ENCODE data around the gene HOXA6.

DNA sequence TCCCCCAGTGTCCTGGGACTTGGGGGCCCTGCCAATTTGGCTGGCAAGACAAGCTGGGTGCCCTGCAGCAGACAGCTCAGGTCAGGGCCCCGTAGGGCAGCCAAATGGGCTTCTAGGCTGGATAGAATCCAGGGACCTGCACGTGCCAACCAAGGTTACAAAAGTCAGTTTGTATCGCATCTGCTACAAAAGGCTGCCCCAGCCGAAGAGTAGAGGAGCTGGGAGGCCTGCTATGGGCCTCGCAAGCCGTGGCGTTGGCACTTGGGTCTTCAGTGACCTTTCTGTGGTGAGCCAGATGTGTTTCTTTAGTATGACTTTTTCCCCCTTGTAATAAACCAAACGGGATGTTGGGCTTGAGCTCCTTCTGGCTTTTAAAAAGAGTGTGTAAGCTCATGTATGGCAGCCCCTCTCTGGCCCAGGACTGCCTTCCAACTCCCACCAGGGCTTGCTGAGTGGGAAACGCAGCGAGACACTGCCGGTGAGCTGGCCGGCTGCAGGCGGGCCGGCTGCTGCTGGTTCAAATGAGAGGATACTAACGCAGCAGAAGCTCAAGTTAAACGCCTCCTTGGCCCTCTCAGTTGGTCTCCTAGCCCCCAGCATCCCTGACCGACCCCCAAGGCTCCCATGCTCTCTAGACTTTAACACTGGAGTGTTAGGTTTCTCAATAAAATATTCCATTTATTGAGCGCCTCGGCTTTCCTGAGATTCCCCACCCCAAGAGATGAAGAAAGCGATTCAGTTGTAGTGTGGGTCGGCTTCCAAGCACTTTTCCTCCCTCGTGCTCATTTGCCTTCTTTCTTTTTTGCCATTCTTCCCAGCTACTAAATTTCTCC is 29.6 kb upstream of the HOXA6 start:
- TF ChIP-seq, protein P1, sequence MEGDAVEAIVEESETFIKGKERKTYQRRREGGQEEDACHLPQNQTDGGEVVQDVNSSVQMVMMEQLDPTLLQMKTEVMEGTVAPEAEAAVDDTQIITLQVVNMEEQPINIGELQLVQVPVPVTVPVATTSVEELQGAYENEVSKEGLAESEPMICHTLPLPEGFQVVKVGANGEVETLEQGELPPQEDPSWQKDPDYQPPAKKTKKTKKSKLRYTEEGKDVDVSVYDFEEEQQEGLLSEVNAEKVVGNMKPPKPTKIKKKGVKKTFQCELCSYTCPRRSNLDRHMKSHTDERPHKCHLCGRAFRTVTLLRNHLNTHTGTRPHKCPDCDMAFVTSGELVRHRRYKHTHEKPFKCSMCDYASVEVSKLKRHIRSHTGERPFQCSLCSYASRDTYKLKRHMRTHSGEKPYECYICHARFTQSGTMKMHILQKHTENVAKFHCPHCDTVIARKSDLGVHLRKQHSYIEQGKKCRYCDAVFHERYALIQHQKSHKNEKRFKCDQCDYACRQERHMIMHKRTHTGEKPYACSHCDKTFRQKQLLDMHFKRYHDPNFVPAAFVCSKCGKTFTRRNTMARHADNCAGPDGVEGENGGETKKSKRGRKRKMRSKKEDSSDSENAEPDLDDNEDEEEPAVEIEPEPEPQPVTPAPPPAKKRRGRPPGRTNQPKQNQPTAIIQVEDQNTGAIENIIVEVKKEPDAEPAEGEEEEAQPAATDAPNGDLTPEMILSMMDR (IDR thresholded peaks at IDR 0.05): no peak
- TF ChIP-seq POLR2A (IDR thresholded peaks at IDR 0.05) (no peak), POLR2AphosphoS5 (IDR thresholded peaks at IDR 0.05) (no peak)
